ENCODE measurements around the gene ADAMTSL3.

DNA sequence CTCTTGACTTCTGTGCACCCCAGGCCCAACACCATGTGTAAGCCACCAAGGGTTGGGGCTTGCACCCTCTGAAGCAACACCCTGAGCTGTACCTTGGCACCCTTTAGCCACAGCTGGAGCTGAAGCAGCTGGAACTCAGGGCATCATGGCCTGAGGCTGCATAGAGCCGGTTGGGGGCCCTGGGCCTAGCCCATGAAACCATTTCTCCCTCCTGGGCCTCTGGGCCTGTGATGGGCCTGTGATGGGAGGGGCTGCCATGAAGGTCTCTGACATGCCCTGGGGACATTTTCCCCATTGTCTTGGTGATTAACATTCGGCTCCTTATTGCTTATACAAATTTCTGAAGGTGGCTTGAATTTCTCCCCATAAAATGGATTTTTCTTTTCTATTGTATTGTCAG lies 22.4 kb upstream of the ADAMTSL3 start:
- TF ChIP-seq SIN3A (IDR thresholded peaks at IDR 0.05; ENCODE audit: borderline replicate concordance, insufficient read depth, low read length) (no peak), POLR2AphosphoS5 (IDR thresholded peaks at IDR 0.05; ENCODE audit: low read depth, low read length) (no peak)

All from PFSK-1 (cell line).